T47D (cell line): ENCODE results near the gene MAP3K8.

Source experiments
- DNase-seq, 2 experiments: peaks; one replicate each; pipeline versions ENCODE4 v3.0.0 to v3.0.0-alpha.2; 2011 to 2012; ENCODE audit warnings: low read depth in 1 of 2, low spot score in 1 of 2
- JUND ChIP-seq: IDR thresholded peaks from 2 replicates; pipeline ENCODE4 v1.6.1; 2012; ENCODE audit warnings: low read depth
- in situ Hi-C: cut with HindIII; loops from 2 replicates; pipeline ENCODE4 v1.10.0; 2016; ENCODE audit warnings: low sequenced_read_pairs, low pct_unique_long_range_greater_than_20kb

Gene MAP3K8

DNA sequence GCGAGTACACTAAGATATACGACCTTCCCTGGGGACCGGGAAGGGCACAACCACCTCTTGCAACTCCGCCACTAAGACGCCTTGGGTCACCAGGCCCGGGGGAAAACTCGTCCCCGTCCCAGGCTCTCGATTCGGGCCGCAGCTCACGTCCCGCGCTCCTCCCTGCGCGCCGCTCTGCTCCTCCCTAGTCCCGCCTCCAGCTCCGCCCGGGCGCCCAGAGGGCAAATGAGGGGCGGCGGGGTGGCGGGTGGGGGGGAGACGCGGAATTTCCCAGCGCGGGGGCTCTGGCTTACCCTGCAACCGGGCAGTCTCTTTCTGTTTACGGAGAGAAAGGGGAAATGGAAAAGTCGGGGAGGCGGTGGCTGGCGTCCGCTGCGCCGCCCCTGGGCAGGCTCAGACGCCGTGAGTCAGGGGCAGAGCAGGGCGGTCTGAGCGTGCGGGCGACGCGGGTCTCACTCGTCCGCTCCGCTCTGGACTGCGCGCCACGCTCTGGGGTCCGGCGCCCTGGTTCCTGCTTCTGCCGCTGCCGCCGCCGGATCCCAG, at the start of gene MAP3K8:
Gene MAP3K8, plus strand, starts transcription at position 455 of the 543 bp plus-strand sequence. CDS start 4,755 bp downstream, outside the sequence.
- DNase-seq, result peak; percentile 58 to 88
- in situ Hi-C loops, result no loop called here
- no peak for TF ChIP-seq JUND

- DNase-seq, result peak; percentile 14 to 48
- in situ Hi-C loops, result no loop called here
- no peak for TF ChIP-seq JUND
Measured at GRCh38 chr10:30384701-30385201, 49.2 kb upstream of the MAP3K8 start.

DNA sequence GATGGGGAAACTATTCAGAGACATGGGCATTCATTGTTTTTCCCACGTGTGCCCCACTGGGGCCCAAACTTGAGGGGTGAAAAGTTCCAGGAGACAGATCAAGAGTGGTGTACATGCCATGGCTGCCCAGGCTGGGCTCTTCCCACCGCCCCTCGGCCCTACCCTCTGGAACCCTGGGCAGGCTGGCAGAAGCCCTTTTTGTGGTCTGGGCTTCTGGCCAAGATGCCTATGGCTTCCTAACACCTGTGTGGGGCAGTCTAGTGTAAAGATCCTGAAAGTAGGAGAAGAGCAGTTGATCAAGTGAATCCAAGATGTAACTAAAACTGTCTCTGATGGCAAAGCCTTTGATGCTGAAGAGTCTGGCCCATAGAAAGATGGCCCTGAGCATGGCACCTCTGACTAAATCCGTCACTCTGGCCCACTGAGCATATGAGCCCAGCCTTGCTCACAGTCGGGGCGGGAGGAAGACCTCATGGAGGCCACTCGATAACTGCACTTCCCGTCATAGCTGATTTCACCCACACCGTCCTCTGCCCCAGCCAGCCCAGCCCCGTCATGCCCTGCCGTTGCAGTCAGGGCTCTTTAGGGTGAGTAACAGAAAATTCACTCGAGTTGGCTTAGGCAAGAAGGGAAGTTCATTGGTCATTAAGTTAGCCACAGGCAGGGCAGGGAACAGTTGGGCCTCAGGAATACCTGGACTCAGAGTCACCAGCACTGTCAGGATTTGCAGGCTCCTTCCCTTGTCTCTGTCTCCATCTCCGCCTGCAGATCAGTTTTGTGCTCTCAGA, 47.0 kb upstream of the MAP3K8 start:
- in situ Hi-C loops, result no loop called here
- no peak for TF ChIP-seq JUND
- no peak for DNase-seq

DNA sequence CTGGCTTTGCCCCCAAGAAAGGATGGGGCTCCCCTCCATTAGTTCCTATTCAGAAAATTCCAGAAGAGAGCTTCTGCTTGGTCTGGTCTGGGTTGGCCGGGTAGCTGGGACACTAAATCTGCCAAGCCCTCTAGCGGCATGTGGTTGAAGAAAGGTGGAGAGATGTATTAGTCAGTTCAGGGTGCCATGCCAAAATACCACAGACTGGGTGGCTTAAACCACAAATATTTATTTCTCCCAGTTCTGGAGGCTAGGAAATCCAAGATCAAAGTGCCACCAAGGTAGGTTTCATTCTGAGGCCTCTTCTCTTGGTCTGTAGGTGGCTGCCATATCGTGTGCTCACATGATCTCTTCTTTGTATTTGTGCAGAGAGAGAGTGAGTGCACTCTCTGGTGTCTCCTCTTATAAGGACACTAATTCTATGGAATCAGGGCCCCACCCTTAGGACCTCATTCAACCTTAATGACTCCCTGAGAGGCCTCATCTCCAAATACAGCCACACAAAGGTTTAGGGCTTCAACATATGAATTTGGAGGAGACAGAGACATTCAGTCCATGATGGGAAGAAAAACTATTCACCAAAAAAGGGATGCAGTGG, 46.2 kb upstream of the MAP3K8 start:
- DNase-seq, result peak; percentile 8 to 64
- in situ Hi-C loops, result no loop called here

GRCh38 chr10:30389543-30389942, 44.4 kb upstream of the MAP3K8 start:
- no peak for DNase-seq
- TF ChIP-seq JUND, result no peak
- in situ Hi-C loops, result no loop called here

More for the DNA sequence above, 46.2 kb upstream of the MAP3K8 start:
- TF ChIP-seq JUND, result no peak

DNA sequence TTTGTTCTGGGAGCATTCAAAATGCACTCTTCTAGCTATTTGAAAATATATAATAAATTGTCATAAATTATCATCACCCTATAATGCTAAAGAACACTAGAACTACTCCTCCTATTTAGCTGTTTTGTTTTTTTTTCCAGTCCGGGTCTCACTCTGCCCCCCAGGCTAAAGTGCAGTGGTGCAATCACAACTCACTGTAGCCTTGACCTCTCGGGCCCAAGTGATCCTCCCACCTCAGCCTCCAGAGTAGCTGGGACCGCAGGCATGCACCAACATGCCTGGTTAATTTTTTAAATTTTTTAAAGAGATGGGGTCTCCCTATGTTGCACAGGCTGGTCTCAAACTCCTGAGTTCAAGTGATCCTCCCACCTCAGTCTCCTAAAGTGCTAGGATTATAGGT, 43.8 kb upstream of the MAP3K8 start:
- no peak for TF ChIP-seq JUND
- in situ Hi-C loops, result no loop called here

GRCh38 chr10:30391266-30391665, 42.7 kb upstream of the MAP3K8 start:
- no peak for TF ChIP-seq JUND
- no peak for DNase-seq
- in situ Hi-C loops, result no loop called here

More for the DNA sequence above, 43.8 kb upstream of the MAP3K8 start:
- no peak for DNase-seq

GRCh38 chr10:30392564-30392990, 41.4 kb upstream of the MAP3K8 start:
- TF ChIP-seq JUND, result no peak
- DNase-seq, result peak; percentile 55 to 73
- in situ Hi-C loops, result no loop called here

DNA sequence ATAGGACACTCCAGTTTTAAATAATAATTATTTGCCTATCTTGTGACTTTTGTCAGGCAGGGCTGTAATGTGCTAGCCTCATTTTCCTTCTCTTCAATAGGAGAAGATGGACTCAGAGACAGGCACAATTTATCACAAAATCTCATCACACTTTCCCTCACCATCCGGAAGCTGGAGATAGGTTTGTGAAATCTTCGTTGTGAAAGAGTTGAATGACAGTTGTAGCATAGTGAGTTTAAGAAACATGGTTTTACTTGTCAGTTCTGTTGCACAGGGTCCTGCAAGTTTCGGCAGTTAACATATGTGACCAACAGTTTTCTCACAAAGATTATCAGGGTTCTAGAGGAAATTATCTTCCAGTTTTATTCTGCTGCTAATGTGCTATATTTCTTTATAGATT, 37.7 kb upstream of the MAP3K8 start:
- no peak for TF ChIP-seq JUND
- in situ Hi-C loops, result no loop called here

DNA sequence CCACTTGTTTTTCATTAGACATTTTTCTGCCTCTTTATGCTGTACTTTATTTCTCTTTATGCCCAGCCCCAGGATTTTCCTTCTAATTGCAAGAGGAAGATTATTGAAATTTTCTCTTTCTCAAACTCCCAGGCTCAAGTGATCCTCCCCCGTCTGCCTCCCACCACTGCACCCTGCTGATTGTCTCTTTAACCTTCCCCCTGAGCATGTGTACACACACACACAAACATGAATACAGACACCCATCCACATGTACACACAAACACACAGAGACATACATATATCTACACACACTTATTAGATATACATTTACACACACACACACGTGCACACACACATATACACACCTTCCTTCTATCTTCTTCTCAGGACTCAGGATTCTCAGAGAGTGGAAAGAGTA, 37.3 kb upstream of the MAP3K8 start:
- in situ Hi-C loops, result no loop called here
- DNase-seq, result no peak
- TF ChIP-seq JUND, result no peak

More for the DNA sequence above, 37.7 kb upstream of the MAP3K8 start:
- no peak for DNase-seq

GRCh38 chr10:30398193-30398592, 35.8 kb upstream of the MAP3K8 start:
- in situ Hi-C loops, result no loop called here
- DNase-seq, result no peak
- TF ChIP-seq JUND, result no peak

- DNase-seq, result no peak
- no peak for TF ChIP-seq JUND
- in situ Hi-C loops, result no loop called here
Measured at GRCh38 chr10:30398788-30399187, 35.2 kb upstream of the MAP3K8 start.

DNA sequence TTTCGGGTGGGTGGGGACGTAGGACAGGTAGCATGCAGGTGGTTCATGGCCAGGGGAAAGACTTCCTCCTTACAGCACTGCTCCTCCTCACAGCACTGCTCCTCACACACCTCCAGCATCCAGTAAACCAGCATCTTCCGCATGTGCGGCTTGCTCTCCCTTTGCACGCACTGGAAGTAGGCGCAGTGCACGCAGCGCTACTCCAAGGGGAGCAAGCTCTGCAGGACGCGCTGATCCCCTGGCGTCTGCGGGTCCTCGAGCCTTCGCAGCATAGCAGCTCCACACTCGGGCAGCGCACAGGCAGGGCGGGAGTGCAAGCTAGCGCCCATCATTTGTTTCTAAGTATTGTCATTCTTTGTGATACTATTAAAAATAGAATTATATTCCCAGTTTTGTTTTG, 30.5 kb upstream of the MAP3K8 start:
- no peak for TF ChIP-seq JUND
- no peak for DNase-seq
- in situ Hi-C loops, result no loop called here
